MCF 10A (cell line): ENCODE measurements around the gene SYNJ1. TPM values are rescaled to one million over a fixed set of nuclear protein-coding genes. Genes with fewer than 3 reads are reported as not detected.

ENCODE experiments used
- BruUV-seq: library from RNA; stranded (reverse); fragments of 400-500 nt; replicated peaks from 2 replicates; lab custom pipeline; 2021; lab: Mats Ljungman, UMichigan
- CTCF ChIA-PET: fragments of 300-600 bp; sonication (Branson Sonifier 250); formaldehyde crosslinking; extraction: SDS; loops from one replicate; lab custom pipeline; 2021; ENCODE audit warnings: antibody characterized with exemption, inconsistent platforms; lab: Yijun Ruan, JAX
- POLR2A ChIA-PET: fragments of 300-600, 350-650 bp; sonication (Branson Sonifier 250); formaldehyde crosslinking; extraction: SDS; loops from one replicate; lab custom pipeline; 2020; ENCODE audit warnings: antibody characterized with exemption, inconsistent platforms; lab: Yijun Ruan, JAX
- DNase-seq: peaks from one replicate; pipeline ENCODE4 v3.0.0-alpha.2; 2018; ENCODE audit not compliant: unreplicated experiment
- H3K27ac Mint-ChIP-seq: one replicate; pipeline ENCODE4 v1.8.0; 2022; ENCODE audit warnings: mild to moderate bottlenecking, low read depth, mixed read lengths; ENCODE audit not compliant: unreplicated experiment
- H3K27me3 Mint-ChIP-seq: one replicate; pipeline ENCODE4 v1.8.0; 2022; ENCODE audit warnings: mixed read lengths; ENCODE audit not compliant: insufficient read depth, unreplicated experiment
- H3K36me3 Mint-ChIP-seq: one replicate; pipeline ENCODE4 v1.8.0; 2022; ENCODE audit warnings: mild to moderate bottlenecking, moderate library complexity, mixed read lengths; ENCODE audit not compliant: insufficient read depth, unreplicated experiment
- H3K4me1 Mint-ChIP-seq: one replicate; pipeline ENCODE4 v1.8.0; 2022; ENCODE audit warnings: mixed read lengths; ENCODE audit not compliant: insufficient read depth, unreplicated experiment
- H3K4me3 Mint-ChIP-seq: one replicate; pipeline ENCODE4 v1.8.0; 2022; ENCODE audit warnings: mild to moderate bottlenecking, moderate library complexity, mixed read lengths; ENCODE audit not compliant: unreplicated experiment
- H3K9me3 Mint-ChIP-seq: one replicate; pipeline ENCODE4 v1.8.0; 2022; ENCODE audit warnings: mixed read lengths; ENCODE audit not compliant: unreplicated experiment
- CTCF ChIP-seq: fragments of 200-600 bp; IDR thresholded peaks from one replicate; pipeline ENCODE4 v1.8.0; 2022; ENCODE audit warnings: antibody characterized with exemption, mild to moderate bottlenecking; ENCODE audit not compliant: unreplicated experiment
- intact Hi-C: fragments of 100-400 bp; cut with micrococcal nuclease; formaldehyde crosslinking; loops from 2 replicates; pipeline ENCODE4 v1.14.1; 2022
- total RNA-seq: library from RNA; stranded (reverse); gene quantifications from 2 replicates; pipeline ENCODE4 v1.2.3, GENCODE V29; 2022

The SYNJ1 gene
- total RNA-seq, 1 experiment from 2014 or later = 9.7 TPM

GRCh38 chr21:32595431-32595830, 132.4 kb downstream of the SYNJ1 start:
- TF ChIP-seq CTCF = no peak
- ChIA-PET CTCF (interaction anchor here (0.6 to 1.9 kb wide), 3 partner anchors 26 to 296 kb away, joined by 3 to 9 read pairs (median 4); no protein-coding TSS in a partner anchor), POLR2A (interaction anchor here (1.2 kb wide), 1 partner anchor 173 kb away, joined by 5 read pairs; no protein-coding TSS in a partner anchor)
- Mint-ChIP-seq H3K9me3 (no peaks in the 10 kb centered on the region), H3K4me3 (no peak overlapping the region), H3K27ac (no peak overlapping the region), H3K27me3 (no peaks in the 10 kb centered on the region), H3K4me1 (peaks cover 13% of the 10 kb centered on the region), H3K36me3 (peaks cover 18% of the 10 kb centered on the region)
- intact Hi-C loops = no loop called here
- DNase-seq = no peak
- BruUV-seq = no TSS peak

GRCh38 chr21:32593690-32594089, 134.1 kb downstream of the SYNJ1 start:
- ChIA-PET CTCF (interaction anchor here (0.6 to 1.0 kb wide), 2 partner anchors 8 to 62 kb away, joined by 4 to 5 read pairs; no protein-coding TSS in a partner anchor), POLR2A (no interaction called here)
- Mint-ChIP-seq H3K9me3 (no peaks in the 10 kb centered on the region), H3K4me1 (peaks cover 13% of the 10 kb centered on the region), H3K4me3 (no peak overlapping the region), H3K36me3 (peaks cover 4% of the 10 kb centered on the region), H3K27ac (no peak overlapping the region), H3K27me3 (no peaks in the 10 kb centered on the region)
- BruUV-seq = no TSS peak
- no peak for DNase-seq
- no peak for TF ChIP-seq CTCF
- intact Hi-C loops = no loop called here

- Mint-ChIP-seq H3K27me3 (no peaks in the 10 kb centered on the region), H3K4me1 (peaks cover 13% of the 10 kb centered on the region), H3K27ac (no peak overlapping the region), H3K36me3 (no peaks in the 10 kb centered on the region), H3K9me3 (no peaks in the 10 kb centered on the region), H3K4me3 (no peak overlapping the region)
- TF ChIP-seq CTCF = no peak
- no peak for DNase-seq
- ChIA-PET CTCF (interaction anchor here (0.6 to 1.0 kb wide), 2 partner anchors 9 to 61 kb away, joined by 4 to 5 read pairs; no protein-coding TSS in a partner anchor), POLR2A (interaction anchor here (0.6 kb wide), 1 partner anchor 11 kb away, joined by 3 read pairs; no protein-coding TSS in a partner anchor)
- BruUV-seq = no TSS peak
- intact Hi-C loops = no loop called here
These were observed 134.8 kb downstream of the SYNJ1 start for GRCh38 chr21:32592929-32593502.

DNA sequence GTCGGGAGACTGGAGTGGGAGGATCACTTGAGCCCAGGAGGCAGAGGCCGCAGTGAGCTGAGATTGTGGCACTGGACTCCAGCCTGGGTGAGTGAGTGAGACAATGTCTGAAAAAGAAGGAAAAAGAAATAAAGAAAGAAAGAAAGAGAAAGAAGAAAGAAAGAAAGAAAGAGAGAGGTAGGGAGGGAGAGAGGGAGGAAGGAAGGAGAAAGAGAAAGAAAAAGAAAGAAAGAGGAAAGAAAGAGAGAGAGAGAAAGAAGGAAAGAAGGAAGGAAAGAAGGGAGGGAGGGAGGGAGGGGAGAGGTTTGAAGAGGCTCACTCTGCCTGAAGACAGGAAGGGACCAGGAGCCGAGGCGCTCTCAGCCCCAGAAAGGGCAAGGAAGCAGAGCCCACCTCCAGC, 137.7 kb downstream of the SYNJ1 start:
- POLR2A ChIA-PET = interaction anchor here (1.1 kb wide), 1 partner anchor 15 kb away, joined by 3 read pairs; no protein-coding TSS in a partner anchor
- H3K27ac Mint-ChIP-seq = no peak overlapping the region
- DNase-seq = no peak
- intact Hi-C loops = no loop called here
- H3K9me3 Mint-ChIP-seq = no peaks in the 10 kb centered on the region
- TF ChIP-seq CTCF = no peak
- H3K4me3 Mint-ChIP-seq = no peak overlapping the region
- no TSS peak for BruUV-seq
- H3K4me1 Mint-ChIP-seq = no peaks in the 10 kb centered on the region
- H3K27me3 Mint-ChIP-seq = no peaks in the 10 kb centered on the region
- H3K36me3 Mint-ChIP-seq = no peaks in the 10 kb centered on the region
- CTCF ChIA-PET = interaction anchor here (0.6 to 5.8 kb wide), 2 partner anchors 10 to 20 kb away, joined by 3 to 36 read pairs; no protein-coding TSS in a partner anchor
